ENCODE data around the gene CBL. TPM values are rescaled to one million over a fixed set of nuclear protein-coding genes. Genes with fewer than 3 reads are reported as not detected.
A peak's percentile ranks its signal among the peaks of the same experiment; 100 is the strongest.

CBL gene
- total and polyA plus RNA-seq, 2 experiments from 2014 or later, result 6.5 to 18.3 TPM

DNA sequence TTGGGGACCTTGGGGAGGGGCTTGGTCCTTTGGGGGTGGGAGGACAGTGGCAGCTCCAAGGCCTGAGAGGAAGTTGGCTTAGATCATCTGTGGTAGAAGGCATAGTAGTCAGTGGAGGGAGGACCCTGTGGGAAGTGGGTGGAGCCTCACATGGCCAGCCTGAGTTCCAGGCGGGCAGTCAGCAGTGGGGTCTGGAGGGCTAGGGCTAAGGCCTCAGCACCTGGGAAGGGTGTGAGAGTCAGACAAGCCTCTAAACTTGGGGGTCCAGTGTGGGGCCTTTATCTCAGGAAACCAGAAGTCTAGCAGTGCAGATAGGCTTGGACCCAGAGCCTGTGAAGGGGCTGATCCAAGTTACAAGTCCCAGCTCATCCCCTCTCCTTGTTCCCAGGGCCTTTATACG, 33.6 kb upstream of the CBL start:
- Histone ChIP-seq H3K4me3 (no peak overlapping the region), H3K4me1 (ENCODE audit: low read depth) (peaks cover 5% of the 10 kb centered on the region), H3K36me3 (no peaks in the 10 kb centered on the region), H3K27me3 (no peaks in the 10 kb centered on the region), H3K27ac (no peak overlapping the region), H3K9me3 (ENCODE audit: low read depth) (no peaks in the 10 kb centered on the region)
- DNase-seq (ENCODE audit: low read depth in 1 of 2, low spot score in 1 of 2), result no peak
- TF ChIP-seq, protein P1, sequence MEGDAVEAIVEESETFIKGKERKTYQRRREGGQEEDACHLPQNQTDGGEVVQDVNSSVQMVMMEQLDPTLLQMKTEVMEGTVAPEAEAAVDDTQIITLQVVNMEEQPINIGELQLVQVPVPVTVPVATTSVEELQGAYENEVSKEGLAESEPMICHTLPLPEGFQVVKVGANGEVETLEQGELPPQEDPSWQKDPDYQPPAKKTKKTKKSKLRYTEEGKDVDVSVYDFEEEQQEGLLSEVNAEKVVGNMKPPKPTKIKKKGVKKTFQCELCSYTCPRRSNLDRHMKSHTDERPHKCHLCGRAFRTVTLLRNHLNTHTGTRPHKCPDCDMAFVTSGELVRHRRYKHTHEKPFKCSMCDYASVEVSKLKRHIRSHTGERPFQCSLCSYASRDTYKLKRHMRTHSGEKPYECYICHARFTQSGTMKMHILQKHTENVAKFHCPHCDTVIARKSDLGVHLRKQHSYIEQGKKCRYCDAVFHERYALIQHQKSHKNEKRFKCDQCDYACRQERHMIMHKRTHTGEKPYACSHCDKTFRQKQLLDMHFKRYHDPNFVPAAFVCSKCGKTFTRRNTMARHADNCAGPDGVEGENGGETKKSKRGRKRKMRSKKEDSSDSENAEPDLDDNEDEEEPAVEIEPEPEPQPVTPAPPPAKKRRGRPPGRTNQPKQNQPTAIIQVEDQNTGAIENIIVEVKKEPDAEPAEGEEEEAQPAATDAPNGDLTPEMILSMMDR (IDR thresholded peaks at IDR 0.05; ENCODE audit: low read depth, low read length), result no peak

DNA sequence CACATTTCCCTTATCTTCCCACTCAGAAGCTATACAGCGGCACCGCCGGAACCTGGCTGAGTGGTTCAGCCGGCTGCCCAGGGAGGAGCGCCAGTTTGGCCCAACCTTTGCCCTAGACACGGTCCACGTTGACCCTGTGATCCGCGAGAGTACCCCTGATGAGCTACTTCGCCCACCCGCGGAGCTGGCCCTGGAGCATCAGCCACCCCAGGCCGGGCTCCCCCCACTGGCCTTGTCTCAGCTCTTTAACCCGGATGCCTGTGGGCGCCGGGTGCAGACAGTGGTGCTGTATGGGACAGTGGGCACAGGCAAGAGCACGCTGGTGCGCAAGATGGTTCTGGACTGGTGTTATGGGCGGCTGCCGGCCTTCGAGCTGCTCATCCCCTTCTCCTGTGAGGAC, 32.7 kb upstream of the CBL start:
- no peak for DNase-seq (ENCODE audit: low read depth in 1 of 2, low spot score in 1 of 2)
- H3K4me1 ChIP-seq (ENCODE audit: low read depth), result peaks cover 5% of the 10 kb centered on the region
- H3K27me3 ChIP-seq, result no peaks in the 10 kb centered on the region
- TF ChIP-seq, protein P1 (IDR thresholded peaks at IDR 0.05; ENCODE audit: low read depth, low read length), result no peak
- H3K9me3 ChIP-seq (ENCODE audit: low read depth), result no peaks in the 10 kb centered on the region
- H3K36me3 ChIP-seq, result no peaks in the 10 kb centered on the region
- no peak overlapping the region for H3K4me3 ChIP-seq
- no peak overlapping the region for H3K27ac ChIP-seq

DNA sequence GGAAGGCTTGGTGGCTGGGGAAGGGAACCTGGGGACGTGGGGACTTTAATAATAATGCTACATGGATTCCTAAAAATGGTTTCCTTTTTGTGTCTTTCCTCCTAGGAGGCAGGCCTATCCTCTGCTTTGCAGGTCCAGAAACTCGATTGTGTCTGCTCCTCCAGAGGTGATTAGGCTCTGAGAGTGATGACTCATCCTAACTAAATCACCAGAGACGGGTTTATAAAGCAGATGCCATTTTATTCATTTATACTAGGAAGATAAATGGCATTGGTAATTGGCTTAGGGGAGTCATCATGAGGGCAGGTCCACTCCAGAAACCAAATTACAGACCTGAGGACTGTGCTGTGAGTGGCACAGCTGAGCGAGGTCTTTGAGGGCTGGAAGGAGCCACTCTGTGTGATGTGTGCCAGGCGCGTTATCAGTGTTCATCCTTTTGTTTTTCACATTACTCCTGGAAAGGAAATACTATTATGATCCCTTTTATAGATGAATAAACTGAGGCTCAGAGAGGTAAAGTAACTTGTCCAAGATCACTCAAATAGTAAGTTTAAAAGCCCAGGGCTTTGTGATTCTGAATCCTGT, 30.6 kb upstream of the CBL start:
- H3K4me1 ChIP-seq (ENCODE audit: low read depth), result no peaks in the 10 kb centered on the region
- no peak overlapping the region for H3K27ac ChIP-seq
- no peaks in the 10 kb centered on the region for H3K27me3 ChIP-seq
- H3K9me3 ChIP-seq (ENCODE audit: low read depth), result no peaks in the 10 kb centered on the region
- peaks cover 3% of the 10 kb centered on the region for H3K36me3 ChIP-seq
- no peak overlapping the region for H3K4me3 ChIP-seq
- DNase-seq (ENCODE audit: low read depth in 1 of 2, low spot score in 1 of 2), result peak in 1 of 2 donors; percentile 17
- TF ChIP-seq, protein P1 (IDR thresholded peaks at IDR 0.05; ENCODE audit: low read depth, low read length), result no peak

DNA sequence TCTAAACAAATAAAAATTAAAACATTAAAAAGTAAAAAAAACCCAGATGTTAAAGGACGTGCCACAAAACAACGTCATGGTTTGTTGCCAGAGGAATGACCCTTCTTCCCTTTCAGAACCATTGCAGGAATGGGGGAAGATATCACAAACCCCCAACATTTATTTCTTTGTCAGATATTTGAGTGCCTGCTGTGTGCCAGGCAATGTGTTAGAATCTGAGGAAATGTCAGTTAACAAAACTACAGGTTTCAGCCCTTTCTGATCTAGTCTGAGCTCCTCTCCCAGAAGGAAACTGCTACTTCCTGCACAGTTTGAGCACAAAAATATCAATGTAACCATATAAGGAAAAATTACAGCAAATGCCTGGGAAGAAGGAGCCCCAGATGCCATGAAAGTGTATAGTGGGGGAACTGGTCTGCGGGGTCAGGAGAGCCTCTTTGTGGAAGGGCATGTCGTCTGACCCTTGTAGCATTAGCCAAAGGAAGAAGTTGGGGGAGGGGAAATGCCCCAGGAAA, 27.9 kb upstream of the CBL start:
- TF ChIP-seq, protein P1 (IDR thresholded peaks at IDR 0.05; ENCODE audit: low read depth, low read length), result no peak
- H3K27me3 ChIP-seq, result no peaks in the 10 kb centered on the region
- peaks cover 3% of the 10 kb centered on the region for H3K36me3 ChIP-seq
- H3K9me3 ChIP-seq (ENCODE audit: low read depth), result no peaks in the 10 kb centered on the region
- H3K4me1 ChIP-seq (ENCODE audit: low read depth), result no peaks in the 10 kb centered on the region
- no peak overlapping the region for H3K27ac ChIP-seq
- DNase-seq (ENCODE audit: low read depth in 1 of 2, low spot score in 1 of 2), result peak in 1 of 2 donors; percentile 10
- H3K4me3 ChIP-seq, result no peak overlapping the region

DNA sequence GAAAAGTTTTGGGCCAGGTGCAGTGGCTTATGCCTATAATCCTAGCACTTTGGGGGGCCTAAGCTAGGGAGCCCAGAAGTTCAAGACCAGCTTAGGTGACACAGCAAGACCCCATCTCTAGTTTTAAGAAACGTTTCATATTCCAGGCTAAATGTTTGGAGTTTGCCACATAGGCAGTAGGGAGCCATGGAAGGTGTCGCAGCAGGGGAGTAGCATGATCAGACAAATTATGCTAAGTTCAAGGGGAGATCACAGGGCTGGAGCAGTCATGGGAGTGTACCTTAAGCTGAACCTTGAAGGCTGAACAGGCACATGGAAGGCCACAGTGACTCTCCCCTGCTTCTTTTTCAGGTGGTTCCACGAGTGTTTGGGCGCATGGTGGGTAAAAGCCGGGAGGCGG, 26.8 kb upstream of the CBL start:
- Histone ChIP-seq H3K4me3 (no peak overlapping the region), H3K27ac (no peak overlapping the region), H3K9me3 (ENCODE audit: low read depth) (no peaks in the 10 kb centered on the region), H3K4me1 (ENCODE audit: low read depth) (no peaks in the 10 kb centered on the region), H3K27me3 (no peaks in the 10 kb centered on the region), H3K36me3 (peaks cover 3% of the 10 kb centered on the region)
- DNase-seq (ENCODE audit: low read depth in 1 of 2, low spot score in 1 of 2), result no peak
- TF ChIP-seq, protein P1 (IDR thresholded peaks at IDR 0.05; ENCODE audit: low read depth, low read length), result no peak
